ENCODE results near the gene GPRC5D.

GRCh38 chr12:12912711-12913110, 39.3 kb downstream of the GPRC5D start:
- no peak for TF ChIP-seq CTCF (IDR thresholded peaks at IDR 0.05)
- no peak for TF ChIP-seq POLR2A (IDR thresholded peaks at IDR 0.05)

Data from testis (tissue), 2 donors.